IgD-negative memory B cell (primary cell): ENCODE measurements around the gene CRIM1. TPM values are rescaled to one million over a fixed set of nuclear protein-coding genes. Genes with fewer than 3 reads are reported as not detected.

Source experiments
- H3K27ac Mint-ChIP-seq, 3 donors: one replicate each; pipeline ENCODE4 v1.8.0; 2020 to 2022; ENCODE audit warnings: mild to moderate bottlenecking in 3 of 3, mixed read lengths in 3 of 3, moderate library complexity in 1 of 3
- H3K27me3 Mint-ChIP-seq: one replicate; pipeline ENCODE4 v1.8.0; 2021; ENCODE audit warnings: mixed read lengths
- H3K36me3 Mint-ChIP-seq: one replicate; pipeline ENCODE4 v1.8.0; 2020; ENCODE audit warnings: mild to moderate bottlenecking, mixed read lengths
- H3K4me1 Mint-ChIP-seq, 3 donors: one replicate each; pipeline ENCODE4 v1.8.0; 2020 to 2022; ENCODE audit warnings: mixed read lengths in 3 of 3, mild to moderate bottlenecking in 1 of 3
- H3K4me3 Mint-ChIP-seq, 4 donors: one replicate each; pipeline ENCODE4 v1.8.0; 2020 to 2022; ENCODE audit warnings: mild to moderate bottlenecking in 4 of 4, mixed read lengths in 4 of 4, moderate library complexity in 3 of 4
- H3K9me3 Mint-ChIP-seq, 3 donors: one replicate each; pipeline ENCODE4 v1.8.0; 2020 to 2021; ENCODE audit warnings: mixed read lengths in 3 of 3, mild to moderate bottlenecking in 1 of 3
- polyA plus RNA-seq: library from polyadenylated mRNA; unstranded; fragments of 300-500 nt; fragmentation: Illumina TruSeq; gene quantifications from one replicate; pipeline ENCODE4 v1.2.3, GENCODE V29; 2021

The CRIM1 gene
- polyA plus RNA-seq, 1 donor from 2014 or later, result 0.26 TPM

DNA sequence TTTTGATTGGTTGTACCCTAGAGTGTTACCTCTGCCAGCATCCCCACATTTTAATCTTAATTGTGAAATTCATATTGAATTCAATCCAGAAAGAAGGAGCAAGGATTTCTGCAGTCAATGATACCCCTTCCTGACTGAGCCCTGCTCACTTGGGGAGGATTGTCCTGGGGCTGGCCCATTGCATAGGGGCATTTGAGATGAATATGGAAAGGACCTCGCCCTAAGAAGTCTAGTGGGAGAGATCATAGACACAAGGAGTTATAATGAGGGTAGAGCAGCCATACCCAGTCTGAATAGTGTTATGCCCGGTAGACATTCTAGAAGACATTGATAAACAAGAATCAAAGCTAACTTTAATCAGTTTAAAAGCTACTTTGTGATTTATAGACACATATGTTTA is 53.8 kb downstream of the CRIM1 start:
- Mint-ChIP-seq H3K9me3 (no peaks in the 10 kb centered on the region), H3K27me3 (no peaks in the 10 kb centered on the region), H3K27ac (no peak overlapping the region), H3K4me3 (no peak overlapping the region), H3K36me3 (no peaks in the 10 kb centered on the region), H3K4me1 (peaks cover 0 to 5% (median 5%) of the 10 kb centered on the region in 3 donors)

GRCh38 chr2:36409935-36410334 is 54.4 kb downstream of the CRIM1 start:
- no peaks in the 10 kb centered on the region for H3K27me3 Mint-ChIP-seq

DNA sequence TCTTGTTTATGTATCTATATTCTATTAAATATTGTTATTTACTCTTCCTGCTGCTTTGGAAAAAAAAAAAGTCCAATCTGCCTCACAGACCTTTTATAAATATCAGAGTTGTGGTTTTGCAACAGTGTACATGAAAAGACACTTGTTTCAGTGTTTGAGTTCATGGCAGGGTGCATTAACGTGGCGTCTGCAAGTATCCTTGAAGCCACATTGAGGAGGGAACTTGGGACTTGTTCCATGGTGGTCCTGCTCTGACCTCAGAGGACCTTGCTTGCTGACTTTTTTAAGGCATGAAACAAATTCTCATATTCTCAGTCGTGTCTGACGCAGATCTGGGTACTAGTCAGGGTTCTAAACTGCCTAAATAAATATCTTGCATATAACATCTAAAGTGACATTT is 55.1 kb downstream of the CRIM1 start:
- no peak overlapping the region for H3K4me3 Mint-ChIP-seq
- H3K36me3 Mint-ChIP-seq, result no peaks in the 10 kb centered on the region
- no peak overlapping the region for H3K27ac Mint-ChIP-seq
- H3K9me3 Mint-ChIP-seq, result no peaks in the 10 kb centered on the region
- no peaks in the 10 kb centered on the region for H3K4me1 Mint-ChIP-seq
- no peaks in the 10 kb centered on the region for H3K27me3 Mint-ChIP-seq

More at GRCh38 chr2:36409935-36410334, 54.4 kb downstream of the CRIM1 start:
- Mint-ChIP-seq H3K4me1 (peaks cover 0 to 3% (median 0%) of the 10 kb centered on the region in 3 donors), H3K9me3 (no peaks in the 10 kb centered on the region), H3K27ac (no peak overlapping the region), H3K4me3 (no peak overlapping the region), H3K36me3 (no peaks in the 10 kb centered on the region)

DNA sequence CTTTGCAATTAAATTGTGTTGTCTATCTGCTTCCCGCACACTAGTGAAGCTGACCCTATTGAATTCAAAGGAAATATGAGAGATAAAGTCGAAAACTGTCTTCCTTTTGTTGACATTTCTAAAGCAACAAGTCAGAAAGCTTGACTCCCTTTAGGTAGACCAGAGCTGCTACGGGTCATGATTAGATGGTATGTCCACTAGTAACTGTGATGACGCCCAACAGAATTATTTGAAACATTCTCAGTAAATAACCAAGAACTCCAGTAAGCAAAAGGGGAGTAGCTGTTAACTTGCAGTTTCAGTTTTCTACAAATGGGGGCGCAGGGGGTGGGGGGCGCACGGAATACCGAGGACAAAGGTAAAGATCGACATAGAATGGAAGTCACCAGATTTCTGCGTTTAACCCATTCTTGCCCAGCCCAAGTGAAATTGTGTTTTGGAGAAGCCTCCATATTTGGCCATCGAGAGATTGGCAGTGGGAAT is 56.4 kb downstream of the CRIM1 start:
- no peaks in the 10 kb centered on the region for H3K9me3 Mint-ChIP-seq
- H3K36me3 Mint-ChIP-seq, result peaks cover under 1% of the 10 kb centered on the region
- H3K4me3 Mint-ChIP-seq, result no peak overlapping the region
- no peaks in the 10 kb centered on the region for H3K27me3 Mint-ChIP-seq
- H3K4me1 Mint-ChIP-seq, result no peaks in the 10 kb centered on the region
- H3K27ac Mint-ChIP-seq, result no peak overlapping the region

DNA sequence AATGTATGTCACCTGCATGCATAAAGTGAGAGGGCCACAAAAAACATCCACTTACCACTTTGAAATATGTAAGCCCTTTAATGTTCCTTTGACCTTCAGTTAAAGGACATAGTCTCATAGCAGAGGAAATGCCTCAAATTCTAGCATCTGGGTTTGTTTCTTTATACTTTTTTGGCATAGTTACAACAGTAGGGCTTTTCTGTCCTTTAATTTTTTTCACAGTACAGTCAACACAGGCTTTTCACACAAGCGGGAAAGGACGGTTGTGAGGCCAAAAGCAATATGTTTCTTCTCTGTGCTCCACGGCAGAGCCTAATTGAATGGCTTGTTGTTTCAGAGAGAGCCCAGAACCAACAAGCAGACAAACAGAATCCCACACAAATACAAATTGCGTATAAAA is 57.6 kb downstream of the CRIM1 start:
- H3K4me3 Mint-ChIP-seq, result no peak overlapping the region
- H3K27me3 Mint-ChIP-seq, result no peaks in the 10 kb centered on the region
- H3K36me3 Mint-ChIP-seq, result peaks cover 3% of the 10 kb centered on the region
- peaks cover 0 to 1% (median 0%) of the 10 kb centered on the region in 3 donors for H3K4me1 Mint-ChIP-seq
- H3K9me3 Mint-ChIP-seq, result no peaks in the 10 kb centered on the region
- H3K27ac Mint-ChIP-seq, result no peak overlapping the region

DNA sequence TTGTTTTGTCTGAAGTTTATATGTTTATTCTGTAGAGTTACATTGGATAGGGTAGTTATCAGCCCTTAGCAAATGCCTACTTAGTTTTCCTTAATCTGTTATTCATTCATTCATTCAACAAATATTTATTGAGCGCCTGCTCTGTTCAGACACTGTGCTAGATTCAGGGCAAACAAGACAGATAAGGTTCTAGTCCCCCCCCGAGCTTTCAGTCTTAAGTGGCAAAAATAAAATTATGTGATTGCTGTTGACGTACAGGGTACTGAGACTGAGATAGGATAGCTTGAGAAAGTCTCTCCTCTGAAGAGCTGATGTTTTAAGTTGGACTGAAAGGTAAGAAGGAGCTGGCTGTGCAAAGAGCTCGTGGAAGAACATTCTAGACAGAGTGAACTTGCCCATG is 58.7 kb downstream of the CRIM1 start:
- H3K4me1 Mint-ChIP-seq, result peaks cover 0 to 1% (median 0%) of the 10 kb centered on the region in 3 donors
- no peaks in the 10 kb centered on the region for H3K9me3 Mint-ChIP-seq
- H3K4me3 Mint-ChIP-seq, result no peak overlapping the region
- no peak overlapping the region for H3K27ac Mint-ChIP-seq
- H3K27me3 Mint-ChIP-seq, result no peaks in the 10 kb centered on the region
- peaks cover 3% of the 10 kb centered on the region for H3K36me3 Mint-ChIP-seq

DNA sequence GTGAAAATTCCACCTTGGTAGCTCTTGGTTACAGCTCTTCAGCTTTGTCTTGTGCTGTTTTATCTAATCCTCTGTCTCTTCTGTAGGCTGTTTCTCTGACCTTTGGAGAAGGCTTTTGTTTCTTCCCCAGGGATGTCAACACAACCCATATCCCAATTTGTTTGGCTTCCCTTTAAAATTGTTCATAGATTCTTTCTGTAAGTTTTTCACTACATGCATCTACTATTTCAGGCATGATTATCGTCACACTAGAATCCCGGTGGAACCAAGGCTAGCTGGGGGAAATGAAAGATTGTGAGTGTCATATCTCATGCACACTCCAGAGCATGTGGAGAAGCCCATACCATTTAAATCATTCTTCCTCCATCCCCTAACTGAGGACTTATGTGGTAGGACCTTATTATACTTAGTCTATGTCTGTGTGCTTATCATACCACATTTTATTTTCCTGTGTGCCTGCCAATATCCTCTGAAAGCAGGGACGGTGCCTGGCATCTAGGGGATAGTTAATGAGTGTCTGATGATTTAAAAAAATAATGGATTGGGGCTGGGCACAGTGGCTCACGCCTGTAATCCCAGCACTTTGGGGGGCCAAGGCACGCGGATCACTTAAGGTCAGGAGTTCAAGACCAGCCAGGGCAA is 59.9 kb downstream of the CRIM1 start:
- Mint-ChIP-seq H3K36me3 (peaks cover 3% of the 10 kb centered on the region), H3K4me1 (peaks cover 0 to 1% (median 0%) of the 10 kb centered on the region in 3 donors), H3K27me3 (no peaks in the 10 kb centered on the region), H3K4me3 (no peak overlapping the region), H3K27ac (no peak overlapping the region), H3K9me3 (no peaks in the 10 kb centered on the region)

GRCh38 chr2:36416370-36417165 is 61.0 kb downstream of the CRIM1 start:
- no peaks in the 10 kb centered on the region for H3K27me3 Mint-ChIP-seq
- peaks cover 0 to 1% (median 0%) of the 10 kb centered on the region in 3 donors for H3K4me1 Mint-ChIP-seq
- H3K27ac Mint-ChIP-seq, result no peak overlapping the region
- H3K36me3 Mint-ChIP-seq, result peaks cover 3% of the 10 kb centered on the region
- H3K4me3 Mint-ChIP-seq, result peak overlapping the region in 1 of 4 donors; percentile 34
- no peaks in the 10 kb centered on the region for H3K9me3 Mint-ChIP-seq

DNA sequence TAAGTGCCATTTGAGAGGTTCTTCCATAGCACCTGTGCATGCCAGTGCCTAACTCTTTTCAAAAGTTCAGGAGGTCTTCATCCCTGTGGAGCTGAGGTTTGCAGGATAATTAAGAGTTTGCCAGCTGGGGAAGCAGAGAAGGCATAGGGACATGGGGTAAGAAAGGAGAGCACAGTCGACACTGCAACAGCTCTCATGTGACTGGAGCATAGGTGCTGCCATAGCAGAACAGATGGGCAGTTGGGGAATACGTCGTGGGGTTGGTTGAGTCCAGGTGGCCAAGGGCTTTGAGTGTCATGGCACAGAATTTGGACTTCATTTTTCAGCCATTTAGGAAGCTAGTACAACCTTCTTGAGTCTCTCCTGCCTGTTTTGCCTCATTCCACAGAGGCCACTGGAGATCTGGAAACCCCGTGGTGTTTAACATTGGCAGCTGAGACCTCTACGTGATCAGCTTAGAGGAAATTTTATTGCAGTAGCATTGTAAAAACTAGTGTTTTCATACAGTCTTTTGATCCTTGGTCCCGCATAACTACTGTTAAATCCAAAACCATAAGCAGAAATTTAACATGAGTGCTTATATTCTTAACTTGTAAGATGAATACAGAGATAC is 65.1 kb downstream of the CRIM1 start:
- no peak overlapping the region for H3K4me3 Mint-ChIP-seq
- H3K4me1 Mint-ChIP-seq, result peaks cover 0 to 1% (median 0%) of the 10 kb centered on the region in 3 donors
- no peaks in the 10 kb centered on the region for H3K9me3 Mint-ChIP-seq
- H3K27me3 Mint-ChIP-seq, result no peaks in the 10 kb centered on the region
- H3K27ac Mint-ChIP-seq, result no peak overlapping the region
- peaks cover 3% of the 10 kb centered on the region for H3K36me3 Mint-ChIP-seq

DNA sequence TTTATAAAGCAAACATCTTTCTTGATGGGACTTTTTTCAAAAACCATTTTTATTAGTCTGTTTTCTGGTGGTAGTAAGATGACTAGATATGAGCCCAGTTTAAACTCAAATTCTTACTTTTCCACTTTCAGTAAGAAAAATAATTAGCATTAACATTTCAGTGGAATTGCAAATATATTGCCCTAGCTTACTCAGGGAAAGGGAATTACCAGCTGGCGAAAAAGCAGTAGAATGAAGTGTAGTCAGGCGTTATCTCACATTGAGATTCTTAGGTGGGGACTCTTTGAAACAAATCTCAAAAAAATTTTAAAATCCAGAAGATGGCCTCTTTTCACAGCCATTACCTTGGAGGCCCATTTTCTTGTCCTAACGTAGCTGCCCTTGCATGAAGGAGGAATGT is 65.8 kb downstream of the CRIM1 start:
- peak overlapping the region in 1 of 3 donors; percentile 88 for H3K27ac Mint-ChIP-seq
- peaks cover 3% of the 10 kb centered on the region for H3K36me3 Mint-ChIP-seq
- H3K4me1 Mint-ChIP-seq, result peaks cover 0 to 1% (median 0%) of the 10 kb centered on the region in 3 donors
- no peaks in the 10 kb centered on the region for H3K9me3 Mint-ChIP-seq
- H3K27me3 Mint-ChIP-seq, result no peaks in the 10 kb centered on the region
- H3K4me3 Mint-ChIP-seq, result no peak overlapping the region

GRCh38 chr2:36423172-36423571 is 67.6 kb downstream of the CRIM1 start:
- H3K27ac Mint-ChIP-seq, result no peak overlapping the region
- H3K27me3 Mint-ChIP-seq, result no peaks in the 10 kb centered on the region
- no peaks in the 10 kb centered on the region for H3K9me3 Mint-ChIP-seq
- no peak overlapping the region for H3K4me3 Mint-ChIP-seq
- no peaks in the 10 kb centered on the region for H3K36me3 Mint-ChIP-seq
- no peaks in the 10 kb centered on the region for H3K4me1 Mint-ChIP-seq

GRCh38 chr2:36423619-36424120 is 68.1 kb downstream of the CRIM1 start:
- H3K9me3 Mint-ChIP-seq, result no peaks in the 10 kb centered on the region
- H3K27me3 Mint-ChIP-seq, result no peaks in the 10 kb centered on the region
- H3K27ac Mint-ChIP-seq, result no peak overlapping the region
- H3K4me1 Mint-ChIP-seq, result no peaks in the 10 kb centered on the region
- H3K36me3 Mint-ChIP-seq, result no peaks in the 10 kb centered on the region
- H3K4me3 Mint-ChIP-seq, result no peak overlapping the region

DNA sequence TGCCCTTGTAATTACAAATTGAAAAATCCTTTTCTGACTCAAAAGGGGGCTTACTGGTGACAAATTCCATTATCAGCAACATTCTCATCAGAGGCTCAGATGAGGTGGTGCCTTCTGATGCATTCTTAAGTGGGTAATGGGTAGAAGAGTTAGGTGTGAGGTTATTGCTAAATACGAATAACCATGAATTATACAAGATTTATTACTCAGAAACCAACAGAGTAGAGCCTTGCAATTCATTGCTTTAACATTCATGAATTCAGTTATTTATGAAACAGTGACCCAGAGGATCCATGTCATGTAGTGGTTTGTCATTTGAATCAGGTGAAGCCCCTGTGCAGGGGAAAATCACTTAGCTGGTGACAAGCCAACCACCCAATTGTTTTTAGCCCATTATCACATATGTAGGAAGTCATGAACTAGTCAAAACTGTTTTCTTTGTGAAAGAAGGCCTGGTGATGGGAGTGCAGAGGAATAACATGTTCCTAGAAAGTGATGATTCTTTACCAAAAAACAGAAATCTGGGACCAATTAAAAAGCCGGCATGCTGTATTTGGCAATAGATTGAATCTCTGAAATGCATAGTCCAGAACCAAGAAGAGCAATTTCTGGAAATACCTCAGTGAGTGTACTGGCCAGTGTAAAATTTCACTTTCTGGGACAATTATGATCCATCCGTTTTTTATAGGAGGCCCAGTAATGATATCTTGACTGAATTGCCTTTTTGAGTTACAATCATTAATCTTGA is 70.2 kb downstream of the CRIM1 start:
- H3K9me3 Mint-ChIP-seq, result no peaks in the 10 kb centered on the region
- no peaks in the 10 kb centered on the region for H3K27me3 Mint-ChIP-seq
- no peak overlapping the region for H3K4me3 Mint-ChIP-seq
- H3K4me1 Mint-ChIP-seq, result no peaks in the 10 kb centered on the region
- H3K36me3 Mint-ChIP-seq, result no peaks in the 10 kb centered on the region
- H3K27ac Mint-ChIP-seq, result no peak overlapping the region

DNA sequence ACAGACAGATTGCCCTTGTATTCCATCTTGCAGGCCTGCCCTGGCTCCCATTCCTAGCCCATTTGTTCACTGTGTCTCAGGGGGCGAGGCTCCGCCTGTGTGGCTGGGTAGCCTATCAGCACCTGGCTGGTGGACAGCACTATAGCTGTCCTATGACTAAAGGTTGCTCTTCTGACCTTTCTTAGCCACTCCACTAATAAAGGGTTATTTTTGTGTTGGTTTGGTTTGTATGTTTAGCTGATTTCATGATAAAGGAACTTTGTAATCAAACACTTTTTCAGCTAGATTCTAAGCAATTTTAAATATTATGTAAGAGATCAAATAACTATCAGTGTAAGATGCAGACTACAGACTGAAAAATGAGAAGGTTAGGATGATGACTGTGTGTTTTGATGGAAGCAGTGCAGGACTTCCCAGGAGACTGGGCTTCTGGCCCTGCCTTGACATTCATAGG is 72.2 kb downstream of the CRIM1 start:
- Mint-ChIP-seq H3K27me3 (no peaks in the 10 kb centered on the region), H3K4me3 (no peak overlapping the region)

DNA sequence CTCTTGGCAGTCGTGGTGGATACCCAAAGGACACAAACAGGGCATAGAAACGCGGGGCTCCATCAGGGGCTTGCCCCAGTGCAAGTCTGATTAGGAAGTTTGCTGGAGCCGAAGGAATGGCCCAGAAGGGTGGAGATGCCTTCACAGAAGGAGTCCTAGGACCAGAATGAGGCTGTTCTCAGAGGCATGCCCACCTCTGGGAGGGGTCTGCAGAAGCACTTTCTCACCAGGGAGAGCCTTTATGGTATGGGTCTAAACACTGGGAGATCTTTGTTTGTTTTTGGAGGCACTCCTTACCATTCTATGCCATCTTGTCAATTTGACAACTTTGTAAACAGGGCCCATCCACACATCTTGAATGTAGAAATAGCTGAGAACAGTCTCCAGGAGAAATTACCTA is 75.0 kb downstream of the CRIM1 start:
- Mint-ChIP-seq H3K9me3 (no peaks in the 10 kb centered on the region), H3K36me3 (no peaks in the 10 kb centered on the region), H3K4me1 (no peaks in the 10 kb centered on the region), H3K4me3 (no peak overlapping the region), H3K27ac (no peak overlapping the region), H3K27me3 (no peaks in the 10 kb centered on the region)

More for the DNA sequence above, 72.2 kb downstream of the CRIM1 start:
- Mint-ChIP-seq H3K27ac (no peak overlapping the region), H3K36me3 (no peaks in the 10 kb centered on the region), H3K9me3 (no peaks in the 10 kb centered on the region), H3K4me1 (no peaks in the 10 kb centered on the region)
